ENCODE results near the gene ARHGEF10L.

Gene ARHGEF10L

GRCh38 chr1:17599954-17600300 is 60.4 kb downstream of the ARHGEF10L start:
- intact Hi-C loops (cut with DNase I), result no loop called here
- no peak for DNase-seq

DNA sequence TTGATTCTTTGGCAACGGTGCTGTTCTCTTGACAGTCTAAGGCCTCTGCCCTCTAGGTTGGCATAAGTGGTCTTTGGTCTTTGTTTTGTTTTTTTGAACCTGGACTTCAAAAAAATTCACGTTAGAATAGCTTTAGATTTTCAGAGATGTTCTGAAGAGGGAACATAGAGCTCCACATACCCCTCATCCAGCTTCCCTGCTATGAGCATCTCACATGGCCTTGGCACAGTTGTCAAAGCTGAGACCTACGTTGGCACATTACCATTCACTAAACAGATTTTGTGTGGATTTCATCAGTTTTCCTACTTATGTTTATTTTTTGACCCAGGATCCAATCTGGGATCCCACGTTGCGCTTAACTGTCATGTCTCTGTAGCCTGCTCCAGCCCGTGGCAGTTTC is 60.8 kb downstream of the ARHGEF10L start:
- DNase-seq, result no peak
- intact Hi-C loops (cut with DNase I), result no loop called here

DNA sequence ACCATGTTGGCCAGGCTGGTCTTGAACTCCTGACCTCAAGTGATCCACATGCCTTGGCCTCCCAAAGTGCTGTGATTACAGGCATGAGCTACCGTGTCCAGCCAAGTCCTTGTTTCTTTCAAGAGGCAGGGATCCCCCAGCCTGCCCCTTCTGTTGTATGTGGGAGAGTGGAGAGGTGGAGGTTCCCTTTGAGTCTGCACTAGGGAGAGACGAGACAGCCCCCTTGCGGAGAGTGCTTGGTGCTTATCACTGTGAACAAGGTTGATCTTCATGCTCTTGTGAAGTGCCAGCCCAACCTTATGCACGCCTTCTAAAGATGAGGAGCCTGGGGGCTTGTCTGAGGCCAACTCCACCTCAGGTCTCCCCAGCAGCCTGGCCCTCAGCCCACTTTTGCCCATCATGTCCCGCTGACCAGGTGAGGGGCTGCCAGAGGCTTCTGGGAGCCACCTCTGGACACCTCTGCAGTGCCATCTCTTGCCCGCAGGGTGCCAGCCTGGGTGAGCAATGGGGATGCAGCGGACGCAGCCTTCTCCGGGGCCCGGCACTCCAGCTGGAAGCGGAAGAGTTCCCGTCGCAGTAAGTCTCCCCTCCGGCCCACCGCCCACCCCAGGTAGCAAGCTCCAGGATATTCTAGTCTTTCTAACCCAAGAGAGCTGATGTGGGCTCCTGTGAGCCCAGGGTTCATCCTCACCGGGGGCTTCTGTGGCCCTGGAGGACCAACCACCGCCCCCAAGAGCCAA is 62.3 kb downstream of the ARHGEF10L start:
- intact Hi-C loops (cut with DNase I), result no loop called here
- DNase-seq, result no peak

GRCh38 chr1:17603091-17603841 is 63.8 kb downstream of the ARHGEF10L start:
- no peak for DNase-seq
- intact Hi-C loops (cut with DNase I), result no loop called here

GRCh38 chr1:17605582-17606344 is 66.3 kb downstream of the ARHGEF10L start:
- intact Hi-C loops (cut with DNase I), result no loop called here
- peak in 1 of 42 donors; percentile 42 for DNase-seq

DNA sequence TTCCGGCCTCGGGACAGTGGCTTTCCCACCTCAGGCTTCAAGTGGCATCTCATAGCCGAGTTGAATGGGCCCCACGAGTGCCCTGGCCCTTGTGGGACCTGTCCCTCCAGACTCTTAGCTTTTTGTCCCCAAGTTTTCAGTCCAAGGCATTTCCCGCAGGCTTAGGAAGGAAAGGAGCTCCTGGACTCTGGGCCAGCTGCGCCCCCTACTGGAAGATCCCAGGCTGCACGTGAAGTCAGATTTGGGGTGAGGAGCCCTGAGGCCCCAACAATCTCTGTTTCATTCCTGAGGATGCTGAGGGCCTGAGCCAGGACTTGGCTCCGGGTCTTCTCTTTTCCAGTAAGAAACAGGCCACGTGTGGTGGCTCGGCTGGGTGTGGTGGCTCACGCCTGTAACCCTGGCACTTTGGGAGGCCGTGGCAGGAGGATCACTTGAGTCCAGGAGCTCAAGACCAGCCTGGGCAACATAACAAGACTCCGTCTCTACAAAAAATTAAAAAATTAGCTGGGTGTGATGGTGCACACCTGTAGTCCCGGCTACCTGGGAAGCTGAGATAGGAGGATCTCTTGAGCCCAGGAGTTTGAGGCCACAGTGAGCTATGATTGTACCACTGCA is 67.4 kb downstream of the ARHGEF10L start:
- DNase-seq, result peak; percentile 47 to 93 (median 82)
- intact Hi-C loops (cut with DNase I), result no loop called here

DNA sequence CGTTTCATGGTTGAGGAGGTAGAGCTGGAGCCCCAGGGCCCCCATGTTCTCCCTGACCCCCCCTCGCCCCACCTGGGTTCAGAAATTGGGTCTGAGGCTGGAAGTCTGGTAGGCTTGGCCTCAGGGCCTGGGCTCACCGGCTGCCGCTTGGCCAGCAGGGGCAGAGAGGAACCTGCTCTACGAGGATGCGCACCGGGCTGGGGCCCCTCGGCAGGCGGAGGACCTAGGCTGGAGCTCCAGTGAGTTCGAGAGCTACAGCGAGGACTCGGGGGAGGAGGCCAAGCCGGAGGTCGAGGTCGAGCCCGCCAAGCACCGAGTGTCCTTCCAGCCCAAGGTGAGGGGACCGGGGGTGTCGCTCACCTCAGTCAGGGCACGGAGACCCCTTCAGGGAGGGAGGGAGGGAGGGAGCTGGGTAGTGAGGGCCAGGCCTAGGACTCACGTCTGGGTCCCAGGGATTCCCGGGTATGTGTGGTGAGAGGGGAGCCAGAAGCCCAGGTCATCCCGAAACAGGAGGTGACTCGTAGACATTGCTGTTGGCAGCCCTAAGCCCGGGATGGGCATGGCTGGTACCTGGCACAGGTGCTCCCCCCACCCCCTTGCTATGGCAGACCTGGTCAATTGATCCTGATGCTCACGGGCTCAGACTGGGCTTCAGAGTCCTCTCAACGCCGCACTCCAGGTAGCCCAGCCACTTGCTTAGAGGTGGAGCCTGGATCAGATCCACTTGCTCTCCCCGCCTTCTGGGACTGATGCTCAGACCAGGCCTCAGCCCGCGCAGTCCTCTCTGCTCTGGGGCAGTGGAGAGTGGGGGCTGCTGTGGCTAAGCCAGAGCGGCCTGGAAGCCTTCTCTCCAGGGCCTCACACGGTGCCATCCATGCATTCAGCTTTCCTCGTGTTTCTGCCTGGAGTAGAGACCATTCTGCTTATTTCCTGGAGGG is 68.4 kb downstream of the ARHGEF10L start:
- no peak for DNase-seq
- intact Hi-C loops (cut with DNase I), result loop anchor here (2.0 kb wide), 1 partner anchor 105 kb away; no protein-coding TSS in a partner anchor

GRCh38 chr1:17609529-17609928 is 70.0 kb downstream of the ARHGEF10L start:
- intact Hi-C loops (cut with DNase I), result loop anchor here (2.0 kb wide), 1 partner anchor 107 kb away; no protein-coding TSS in a partner anchor
- no peak for DNase-seq

GRCh38 chr1:17610085-17610484 is 70.6 kb downstream of the ARHGEF10L start:
- no peak for DNase-seq
- intact Hi-C loops (cut with DNase I), result no loop called here

GRCh38 chr1:17610713-17611112 is 71.2 kb downstream of the ARHGEF10L start:
- intact Hi-C loops (cut with DNase I), result no loop called here
- DNase-seq, result peak in 3 of 42 donors; percentile 24 to 48 (median 35)

DNA sequence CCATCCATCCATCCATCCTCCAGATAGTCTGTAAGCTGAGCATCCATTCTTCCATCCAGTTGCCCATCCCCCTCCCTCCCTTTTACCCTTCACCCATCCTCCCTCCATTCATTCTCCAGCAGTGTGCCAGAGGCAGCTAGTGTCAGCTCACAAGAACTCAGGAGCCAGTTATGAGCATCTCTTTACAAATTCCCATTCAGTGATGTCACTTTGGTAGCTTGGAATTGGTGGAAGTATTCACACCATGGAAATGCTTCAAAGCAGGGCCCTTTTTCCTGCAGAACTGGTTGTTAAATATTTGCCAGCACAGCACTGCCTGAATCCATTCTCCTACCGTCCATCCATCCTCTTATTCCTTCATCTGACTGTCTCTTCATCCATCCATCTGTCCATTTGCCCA is 72.5 kb downstream of the ARHGEF10L start:
- intact Hi-C loops (cut with DNase I), result no loop called here

GRCh38 chr1:17612831-17613230 is 73.3 kb downstream of the ARHGEF10L start:
- intact Hi-C loops (cut with DNase I), result no loop called here

More for the DNA sequence above, 72.5 kb downstream of the ARHGEF10L start:
- no peak for DNase-seq

DNA sequence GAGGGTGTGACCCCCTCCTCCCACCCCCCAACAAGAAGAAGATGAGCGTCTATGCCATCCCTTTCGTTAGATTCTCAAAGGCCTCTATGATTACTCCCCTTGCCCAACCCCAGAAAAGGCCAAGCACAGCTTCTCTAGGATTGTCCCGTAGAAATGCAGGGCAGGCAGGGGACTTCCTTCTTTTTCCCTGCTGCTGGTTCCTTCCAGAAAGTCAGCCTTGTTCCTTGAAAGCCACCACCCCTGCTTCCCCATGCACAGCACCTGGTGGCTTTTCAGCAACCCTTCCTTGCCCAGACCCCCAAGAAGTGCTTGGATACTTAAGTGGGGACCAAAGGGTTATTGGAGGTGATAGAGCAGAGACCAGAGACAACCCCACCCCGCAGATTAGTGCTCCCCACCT is 75.1 kb downstream of the ARHGEF10L start:
- DNase-seq, result no peak
- intact Hi-C loops (cut with DNase I), result no loop called here

More at GRCh38 chr1:17612831-17613230, 73.3 kb downstream of the ARHGEF10L start:
- no peak for DNase-seq

DNA sequence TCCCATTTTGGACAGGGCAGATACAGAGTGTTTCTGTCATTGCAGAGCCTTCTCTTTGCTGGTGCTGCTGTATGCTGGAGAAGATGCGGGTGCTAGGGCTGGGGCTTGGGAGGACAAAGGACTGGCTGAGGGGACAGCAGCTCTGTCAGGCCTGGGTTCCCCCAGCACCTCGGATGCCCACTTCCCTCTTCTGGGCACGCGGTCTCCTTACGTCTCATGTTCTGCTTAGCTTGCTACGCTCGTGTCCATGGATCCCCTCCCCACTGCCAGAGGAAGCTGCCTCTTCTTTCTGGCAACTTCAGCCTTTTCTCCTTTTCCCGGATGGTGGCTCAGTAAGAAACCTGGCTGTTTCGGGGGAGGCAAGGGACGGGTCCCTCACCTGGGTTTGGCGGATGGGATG is 75.7 kb downstream of the ARHGEF10L start:
- peak in 29 of 42 donors; percentile 14 to 63 (median 37) for DNase-seq

DNA sequence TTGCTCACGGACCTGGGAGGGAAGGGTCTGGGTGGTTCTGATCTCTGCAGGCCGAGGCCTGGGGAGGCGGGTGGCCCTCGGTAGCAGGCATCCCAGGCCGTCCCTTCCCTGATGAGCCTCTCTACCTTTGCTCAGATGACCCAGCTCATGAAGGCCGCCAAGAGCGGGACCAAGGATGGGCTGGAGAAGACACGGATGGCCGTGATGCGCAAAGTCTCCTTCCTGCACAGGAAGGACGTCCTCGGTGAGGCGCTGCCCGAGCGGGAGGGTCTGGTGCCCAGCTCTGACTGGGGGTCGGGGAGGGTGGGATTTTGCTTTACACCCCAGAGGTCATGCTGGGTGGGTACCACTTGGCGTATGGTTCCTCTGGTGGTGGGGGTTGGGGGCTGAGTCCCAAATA is 76.5 kb downstream of the ARHGEF10L start:
- DNase-seq, result no peak
- intact Hi-C loops (cut with DNase I), result no loop called here

More for the DNA sequence above, 75.7 kb downstream of the ARHGEF10L start:
- intact Hi-C loops (cut with DNase I), result no loop called here

- DNase-seq, result no peak
- intact Hi-C loops (cut with DNase I), result no loop called here
These were observed 77.3 kb downstream of the ARHGEF10L start for GRCh38 chr1:17616731-17617279.

GRCh38 chr1:17617787-17618557 is 78.5 kb downstream of the ARHGEF10L start:
- DNase-seq, result peak in 35 of 42 donors; percentile 17 to 69 (median 38)

More at GRCh38 chr1:17617787-17618557, 78.5 kb downstream of the ARHGEF10L start:
- intact Hi-C loops (cut with DNase I), result no loop called here
